GM23338 (cell line): ENCODE data around the gene RHOG.

Experiments
- EZH2 ChIP-seq: fragments of 200-600 bp; sonication (generic); IDR thresholded peaks from one replicate; pipeline ENCODE4 v1.8.0; 2017; ENCODE audit warnings: antibody characterized with exemption, mild to moderate bottlenecking, low read depth; ENCODE audit not compliant: unreplicated experiment
- EZH2phosphoT487 ChIP-seq: fragments of 200-600 bp; sonication (generic); IDR thresholded peaks from one replicate; pipeline ENCODE4 v1.8.1; 2018; ENCODE audit warnings: antibody characterized with exemption; ENCODE audit not compliant: unreplicated experiment
- JUNB ChIP-seq: IDR thresholded peaks from one replicate; pipeline ENCODE4 v1.6.1; 2016; ENCODE audit warnings: antibody characterized with exemption; ENCODE audit not compliant: unreplicated experiment
- NANOG ChIP-seq: IDR thresholded peaks from 2 replicates; pipeline ENCODE4 v1.6.1; 2016; ENCODE audit warnings: antibody characterized with exemption, borderline replicate concordance
- POLR2AphosphoS5 ChIP-seq: IDR thresholded peaks from 2 replicates; pipeline ENCODE4 v1.6.1; 2016; ENCODE audit warnings: antibody characterized with exemption, low read depth
- ZNF114 ChIP-seq: fragments of 250-450 bp; sonication (Bioruptor Pico); IDR thresholded peaks from 2 replicates; pipeline ENCODE4 v1.5.0; 2020; ENCODE audit warnings: mild to moderate bottlenecking, moderate library complexity
- TF ChIP-seq, protein P1 (sequence below), 2 experiments: fragments of 200-600 bp in 1 of 2; sonication (generic) in 1 of 2; conservative IDR thresholded peaks; 2 replicates each; pipeline versions ENCODE4 v1.5.1 to v1.6.1; 2016 to 2017; ENCODE audit warnings: antibody characterized with exemption in 2 of 2, low read depth in 2 of 2, mild to moderate bottlenecking in 2 of 2, moderate library complexity in 1 of 2
- TF ChIP-seq, protein P2 (sequence below): IDR thresholded peaks from one replicate; pipeline ENCODE4 v1.6.1; 2018; ENCODE audit warnings: antibody characterized with exemption; ENCODE audit not compliant: unreplicated experiment

DNA sequence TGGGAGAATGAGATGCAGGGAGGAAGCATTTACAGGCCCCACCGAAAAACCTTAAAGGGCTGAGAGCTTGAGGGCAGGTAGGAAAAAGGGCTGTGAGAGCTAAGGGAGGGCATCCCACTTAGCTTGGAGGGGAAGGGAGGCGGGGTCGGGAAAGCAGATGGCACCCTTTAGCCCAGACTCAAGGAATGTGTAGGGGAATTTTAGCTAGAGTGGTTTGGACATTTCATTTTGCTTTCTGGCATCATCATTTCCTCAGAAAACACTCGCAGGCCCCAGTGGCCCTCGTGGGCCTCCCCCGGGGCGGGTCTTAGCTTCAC, 13.9 kb upstream of the RHOG start:
- TF ChIP-seq, protein P1, sequence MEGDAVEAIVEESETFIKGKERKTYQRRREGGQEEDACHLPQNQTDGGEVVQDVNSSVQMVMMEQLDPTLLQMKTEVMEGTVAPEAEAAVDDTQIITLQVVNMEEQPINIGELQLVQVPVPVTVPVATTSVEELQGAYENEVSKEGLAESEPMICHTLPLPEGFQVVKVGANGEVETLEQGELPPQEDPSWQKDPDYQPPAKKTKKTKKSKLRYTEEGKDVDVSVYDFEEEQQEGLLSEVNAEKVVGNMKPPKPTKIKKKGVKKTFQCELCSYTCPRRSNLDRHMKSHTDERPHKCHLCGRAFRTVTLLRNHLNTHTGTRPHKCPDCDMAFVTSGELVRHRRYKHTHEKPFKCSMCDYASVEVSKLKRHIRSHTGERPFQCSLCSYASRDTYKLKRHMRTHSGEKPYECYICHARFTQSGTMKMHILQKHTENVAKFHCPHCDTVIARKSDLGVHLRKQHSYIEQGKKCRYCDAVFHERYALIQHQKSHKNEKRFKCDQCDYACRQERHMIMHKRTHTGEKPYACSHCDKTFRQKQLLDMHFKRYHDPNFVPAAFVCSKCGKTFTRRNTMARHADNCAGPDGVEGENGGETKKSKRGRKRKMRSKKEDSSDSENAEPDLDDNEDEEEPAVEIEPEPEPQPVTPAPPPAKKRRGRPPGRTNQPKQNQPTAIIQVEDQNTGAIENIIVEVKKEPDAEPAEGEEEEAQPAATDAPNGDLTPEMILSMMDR (conservative IDR thresholded peaks at IDR 0.05; ENCODE audit: low read depth in 2 of 2): no peak
- TF ChIP-seq POLR2AphosphoS5 (no peak), EZH2phosphoT487 (no peak), EZH2 (no peak), ZNF114 (no peak), JUNB (no peak), NANOG (no peak)
- TF ChIP-seq, protein P2, sequence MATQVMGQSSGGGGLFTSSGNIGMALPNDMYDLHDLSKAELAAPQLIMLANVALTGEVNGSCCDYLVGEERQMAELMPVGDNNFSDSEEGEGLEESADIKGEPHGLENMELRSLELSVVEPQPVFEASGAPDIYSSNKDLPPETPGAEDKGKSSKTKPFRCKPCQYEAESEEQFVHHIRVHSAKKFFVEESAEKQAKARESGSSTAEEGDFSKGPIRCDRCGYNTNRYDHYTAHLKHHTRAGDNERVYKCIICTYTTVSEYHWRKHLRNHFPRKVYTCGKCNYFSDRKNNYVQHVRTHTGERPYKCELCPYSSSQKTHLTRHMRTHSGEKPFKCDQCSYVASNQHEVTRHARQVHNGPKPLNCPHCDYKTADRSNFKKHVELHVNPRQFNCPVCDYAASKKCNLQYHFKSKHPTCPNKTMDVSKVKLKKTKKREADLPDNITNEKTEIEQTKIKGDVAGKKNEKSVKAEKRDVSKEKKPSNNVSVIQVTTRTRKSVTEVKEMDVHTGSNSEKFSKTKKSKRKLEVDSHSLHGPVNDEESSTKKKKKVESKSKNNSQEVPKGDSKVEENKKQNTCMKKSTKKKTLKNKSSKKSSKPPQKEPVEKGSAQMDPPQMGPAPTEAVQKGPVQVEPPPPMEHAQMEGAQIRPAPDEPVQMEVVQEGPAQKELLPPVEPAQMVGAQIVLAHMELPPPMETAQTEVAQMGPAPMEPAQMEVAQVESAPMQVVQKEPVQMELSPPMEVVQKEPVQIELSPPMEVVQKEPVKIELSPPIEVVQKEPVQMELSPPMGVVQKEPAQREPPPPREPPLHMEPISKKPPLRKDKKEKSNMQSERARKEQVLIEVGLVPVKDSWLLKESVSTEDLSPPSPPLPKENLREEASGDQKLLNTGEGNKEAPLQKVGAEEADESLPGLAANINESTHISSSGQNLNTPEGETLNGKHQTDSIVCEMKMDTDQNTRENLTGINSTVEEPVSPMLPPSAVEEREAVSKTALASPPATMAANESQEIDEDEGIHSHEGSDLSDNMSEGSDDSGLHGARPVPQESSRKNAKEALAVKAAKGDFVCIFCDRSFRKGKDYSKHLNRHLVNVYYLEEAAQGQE: no peak
